Central memory CD8-positive, alpha-beta T cell (primary cell): Measurements from ENCODE around the gene OPCML.

Experiments used
- ATAC-seq: fragments of 150-1000 bp; cut with Tn5 transposase; replicated peaks from 2 replicates; pipeline ENCODE4 v1.10.0; 2022; ENCODE audit warnings: mild to moderate bottlenecking, moderate FRiP score, moderate number of reproducible peaks; ENCODE audit not compliant: poor library complexity, severe bottlenecking; ENCODE audit errors: extremely low read depth
- DNase-seq, 2 donors: peaks; one replicate each; pipeline ENCODE4 v3.0.0; 2021; ENCODE audit warnings: low spot score in 2 of 2
- H3K27ac Mint-ChIP-seq: one replicate; pipeline ENCODE4 v1.8.0; 2022; ENCODE audit warnings: low read depth, mild to moderate bottlenecking, moderate library complexity, mixed read lengths
- H3K27me3 Mint-ChIP-seq: one replicate; pipeline ENCODE4 v1.8.0; 2022; ENCODE audit warnings: mixed read lengths
- H3K36me3 Mint-ChIP-seq: one replicate; pipeline ENCODE4 v1.8.0; 2022; ENCODE audit warnings: mild to moderate bottlenecking, moderate library complexity, mixed read lengths; ENCODE audit not compliant: insufficient read depth
- H3K4me1 Mint-ChIP-seq: one replicate; pipeline ENCODE4 v1.8.0; 2022; ENCODE audit warnings: mixed read lengths
- H3K4me3 Mint-ChIP-seq: one replicate; pipeline ENCODE4 v1.8.0; 2022; ENCODE audit warnings: mild to moderate bottlenecking, moderate library complexity, mixed read lengths
- H3K9me3 Mint-ChIP-seq: one replicate; pipeline ENCODE4 v1.8.0; 2022; ENCODE audit warnings: mixed read lengths

OPCML gene

GRCh38 chr11:132933703-132934102 is 598.6 kb downstream of the OPCML start:
- no peak for DNase-seq
- H3K4me1 Mint-ChIP-seq = no peaks in the 10 kb centered on the region
- H3K27me3 Mint-ChIP-seq = no peaks in the 10 kb centered on the region
- H3K9me3 Mint-ChIP-seq = peaks cover 12% of the 10 kb centered on the region
- H3K27ac Mint-ChIP-seq = no peak overlapping the region
- ATAC-seq = no peak
- no peak overlapping the region for H3K4me3 Mint-ChIP-seq
- no peaks in the 10 kb centered on the region for H3K36me3 Mint-ChIP-seq

DNA sequence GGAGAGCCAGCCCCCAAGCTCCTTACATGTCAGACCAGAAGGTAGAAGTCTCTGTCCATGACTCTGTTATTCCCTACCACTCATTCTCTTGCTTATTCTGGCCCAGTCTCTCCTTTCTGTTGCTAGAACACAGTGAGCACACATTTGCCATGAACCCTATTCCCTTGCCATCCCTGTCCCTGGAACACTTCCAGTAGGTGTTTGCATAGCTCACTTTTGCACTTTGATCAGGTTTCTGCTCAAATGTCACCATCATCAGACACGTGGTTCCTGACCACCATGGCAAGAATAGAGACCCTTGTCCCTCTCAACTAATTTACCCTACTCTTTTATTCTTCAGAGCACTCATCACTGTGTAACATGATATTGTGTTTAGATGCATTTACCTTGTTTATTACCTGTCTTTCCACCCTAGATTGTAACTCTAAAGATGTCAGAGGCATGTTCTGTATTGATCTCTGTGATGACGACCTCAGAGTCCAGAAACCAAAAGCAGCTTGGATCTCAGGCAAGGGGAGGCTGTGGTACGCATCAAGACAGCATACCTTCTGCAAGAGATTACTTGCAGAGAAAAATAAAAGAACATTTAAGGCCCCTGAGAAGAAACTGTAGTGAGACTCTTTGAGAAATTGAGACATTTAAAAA is 606.4 kb downstream of the OPCML start:
- no peak overlapping the region for H3K27ac Mint-ChIP-seq
- no peaks in the 10 kb centered on the region for H3K36me3 Mint-ChIP-seq
- ATAC-seq = no peak
- H3K4me3 Mint-ChIP-seq = no peak overlapping the region
- H3K4me1 Mint-ChIP-seq = no peaks in the 10 kb centered on the region
- no peak for DNase-seq
- H3K27me3 Mint-ChIP-seq = no peaks in the 10 kb centered on the region
- H3K9me3 Mint-ChIP-seq = peaks cover 6% of the 10 kb centered on the region

- Mint-ChIP-seq H3K4me3 (no peak overlapping the region), H3K27me3 (no peaks in the 10 kb centered on the region), H3K4me1 (no peaks in the 10 kb centered on the region), H3K27ac (no peak overlapping the region), H3K9me3 (peaks cover 6% of the 10 kb centered on the region), H3K36me3 (no peaks in the 10 kb centered on the region)
- DNase-seq = no peak
- no peak for ATAC-seq
Observed at GRCh38 chr11:132921597-132921996, 610.7 kb downstream of the OPCML start.

GRCh38 chr11:132920451-132921096 is 611.7 kb downstream of the OPCML start:
- no peaks in the 10 kb centered on the region for H3K27me3 Mint-ChIP-seq
- H3K36me3 Mint-ChIP-seq = no peaks in the 10 kb centered on the region
- no peak overlapping the region for H3K4me3 Mint-ChIP-seq
- H3K27ac Mint-ChIP-seq = no peak overlapping the region
- H3K9me3 Mint-ChIP-seq = peaks cover 5% of the 10 kb centered on the region
- DNase-seq = no peak
- ATAC-seq = no peak
- no peaks in the 10 kb centered on the region for H3K4me1 Mint-ChIP-seq

DNA sequence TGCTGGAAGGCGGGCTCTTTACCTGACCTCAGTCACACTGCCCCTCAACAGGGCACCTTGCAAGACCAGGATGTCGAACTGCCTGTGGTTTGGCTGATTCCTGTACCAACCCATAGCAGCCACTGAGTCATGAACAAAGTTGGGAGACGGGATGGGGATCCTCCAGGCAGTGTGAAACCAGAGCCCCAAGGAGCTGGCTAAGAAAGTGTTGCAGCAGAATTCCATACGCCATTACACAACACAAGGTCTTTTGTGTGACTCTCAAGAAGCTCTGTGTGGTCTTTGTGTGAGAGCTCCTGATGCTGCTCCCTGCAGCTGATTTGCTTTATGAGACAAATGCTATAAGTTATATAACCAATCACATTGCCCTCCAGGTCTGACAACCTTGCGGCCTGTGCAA is 617.7 kb downstream of the OPCML start:
- ATAC-seq (no peak), DNase-seq (no peak)
- no peaks in the 10 kb centered on the region for H3K4me1 Mint-ChIP-seq
- no peak overlapping the region for H3K27ac Mint-ChIP-seq
- no peaks in the 10 kb centered on the region for H3K27me3 Mint-ChIP-seq
- no peak overlapping the region for H3K4me3 Mint-ChIP-seq
- H3K9me3 Mint-ChIP-seq = peaks cover 11% of the 10 kb centered on the region
- peaks cover 3% of the 10 kb centered on the region for H3K36me3 Mint-ChIP-seq

DNA sequence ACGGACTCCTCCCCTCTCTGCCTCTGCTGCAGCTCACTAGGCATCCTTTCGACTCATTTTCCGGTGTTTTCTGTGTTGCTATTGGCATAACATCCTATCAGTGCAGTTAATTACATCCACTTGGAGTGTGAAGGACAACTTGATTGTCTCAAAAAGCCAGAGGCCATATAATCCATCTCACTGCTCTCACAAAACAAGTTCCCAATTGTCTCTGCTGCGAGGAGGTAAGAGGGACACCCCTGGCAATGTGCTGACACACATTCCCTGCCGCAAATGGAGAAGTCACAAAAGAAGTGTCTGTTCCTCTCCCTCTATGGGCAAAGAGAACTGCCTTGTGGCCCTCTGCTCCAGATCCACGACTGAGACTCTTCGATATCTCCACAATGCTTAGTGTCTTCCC is 618.4 kb downstream of the OPCML start:
- Mint-ChIP-seq H3K9me3 (peaks cover 9% of the 10 kb centered on the region), H3K36me3 (peaks cover 3% of the 10 kb centered on the region), H3K4me3 (no peak overlapping the region), H3K27me3 (no peaks in the 10 kb centered on the region), H3K27ac (no peak overlapping the region), H3K4me1 (no peaks in the 10 kb centered on the region)
- ATAC-seq (no peak), DNase-seq (no peak)

- no peak overlapping the region for H3K27ac Mint-ChIP-seq
- peaks cover 3% of the 10 kb centered on the region for H3K36me3 Mint-ChIP-seq
- ATAC-seq (no peak), DNase-seq (no peak)
- no peaks in the 10 kb centered on the region for H3K4me1 Mint-ChIP-seq
- H3K4me3 Mint-ChIP-seq = no peak overlapping the region
- peaks cover 6% of the 10 kb centered on the region for H3K9me3 Mint-ChIP-seq
- H3K27me3 Mint-ChIP-seq = no peaks in the 10 kb centered on the region
Observed at GRCh38 chr11:132913295-132913694, 619.0 kb downstream of the OPCML start.

GRCh38 chr11:132911186-132911585 is 621.1 kb downstream of the OPCML start:
- Mint-ChIP-seq H3K27ac (no peak overlapping the region), H3K4me1 (no peaks in the 10 kb centered on the region), H3K4me3 (no peak overlapping the region), H3K36me3 (peaks cover 3% of the 10 kb centered on the region), H3K27me3 (no peaks in the 10 kb centered on the region), H3K9me3 (peaks cover 6% of the 10 kb centered on the region)
- DNase-seq = no peak
- no peak for ATAC-seq

GRCh38 chr11:132910011-132910760 is 622.1 kb downstream of the OPCML start:
- Mint-ChIP-seq H3K27me3 (no peaks in the 10 kb centered on the region), H3K27ac (no peak overlapping the region), H3K9me3 (peaks cover 4% of the 10 kb centered on the region), H3K4me1 (no peaks in the 10 kb centered on the region), H3K36me3 (peaks cover 3% of the 10 kb centered on the region), H3K4me3 (no peak overlapping the region)
- no peak for DNase-seq
- ATAC-seq = no peak

- Mint-ChIP-seq H3K9me3 (no peaks in the 10 kb centered on the region), H3K27me3 (no peaks in the 10 kb centered on the region), H3K27ac (no peak overlapping the region), H3K4me1 (no peaks in the 10 kb centered on the region), H3K36me3 (peaks cover under 1% of the 10 kb centered on the region), H3K4me3 (no peak overlapping the region)
- DNase-seq (no peak), ATAC-seq (no peak)
Observed at GRCh38 chr11:132909021-132909606, 623.2 kb downstream of the OPCML start.

DNA sequence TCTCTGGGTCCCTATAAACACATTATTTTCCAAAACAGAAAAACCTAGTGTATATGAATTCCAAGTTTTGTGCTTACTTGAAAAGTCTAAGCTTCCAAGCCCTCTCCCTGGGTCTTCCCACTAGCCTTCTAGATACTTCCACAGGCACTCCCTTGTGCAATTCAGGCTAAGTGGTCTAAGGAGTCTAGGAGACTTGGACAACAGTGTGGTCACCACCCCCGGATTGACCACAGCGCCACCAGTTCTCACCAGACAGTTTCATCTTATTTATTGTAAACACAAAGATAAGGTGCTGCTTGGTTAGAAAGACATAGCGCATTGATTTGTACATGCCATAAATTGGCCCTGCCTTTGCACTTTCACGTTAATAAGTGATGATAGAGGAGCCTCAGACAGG is 623.9 kb downstream of the OPCML start:
- DNase-seq = no peak
- Mint-ChIP-seq H3K4me1 (no peaks in the 10 kb centered on the region), H3K9me3 (peaks cover 6% of the 10 kb centered on the region), H3K27ac (no peak overlapping the region), H3K4me3 (no peak overlapping the region), H3K27me3 (no peaks in the 10 kb centered on the region), H3K36me3 (no peaks in the 10 kb centered on the region)
- ATAC-seq = no peak

DNA sequence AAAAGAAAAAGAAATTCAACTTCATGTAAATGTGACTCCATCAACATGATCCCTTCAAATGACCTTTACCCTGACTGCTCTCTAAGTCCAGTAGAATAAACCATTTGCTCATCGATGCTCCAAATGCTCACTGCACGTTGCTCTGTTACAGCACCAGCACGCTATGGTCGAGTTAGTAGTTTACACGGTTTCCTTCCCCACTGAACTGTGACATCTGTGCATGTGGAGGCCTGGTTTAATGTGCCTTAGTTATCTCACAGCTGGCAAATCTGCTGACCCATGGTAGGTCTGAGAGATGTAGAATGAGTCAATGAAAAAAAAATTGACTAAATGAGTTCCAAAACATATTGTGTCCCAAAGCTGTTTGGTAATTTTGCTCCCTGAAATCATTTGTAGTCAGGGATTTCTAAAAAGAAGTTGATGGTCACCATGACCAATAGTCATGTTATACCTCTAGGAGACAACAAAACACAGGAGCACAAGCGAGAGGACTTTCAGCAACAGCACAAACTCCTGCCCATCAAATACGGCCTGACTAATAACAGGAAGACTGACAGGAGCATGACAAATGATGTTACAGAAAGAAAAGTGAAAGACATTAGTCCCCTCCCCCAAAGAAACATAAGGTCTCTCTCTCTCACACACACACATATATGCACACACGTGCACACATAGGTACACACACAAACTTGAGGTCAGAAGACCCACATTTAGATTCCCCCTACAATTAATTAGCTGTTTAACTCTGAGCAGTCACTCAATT is 624.5 kb downstream of the OPCML start:
- Mint-ChIP-seq H3K27ac (no peak overlapping the region), H3K36me3 (no peaks in the 10 kb centered on the region), H3K9me3 (peaks cover 6% of the 10 kb centered on the region), H3K4me1 (no peaks in the 10 kb centered on the region), H3K4me3 (no peak overlapping the region), H3K27me3 (no peaks in the 10 kb centered on the region)
- ATAC-seq = no peak
- no peak for DNase-seq
